Activated CD8-positive, alpha-beta T cell treated with anti-CD3 and anti-CD28 coated beads for 36 hours (primary cell): ENCODE results near the gene CXCR4. TPM values are rescaled to one million over a fixed set of nuclear protein-coding genes. Genes with fewer than 3 reads are reported as not detected.

Source experiments
- ATAC-seq: fragments of 200-7000 bp; cut with Tn5 transposase; one replicate; pipeline ENCODE4 v1.10.0; 2021; ENCODE audit warnings: mild to moderate bottlenecking, moderate library complexity
- CTCF ChIA-PET: fragments of 350-600 bp; sonication (Branson Sonifier 250); formaldehyde crosslinking; loops from one replicate; lab custom pipeline; 2021; ENCODE audit warnings: antibody characterized with exemption; lab: Charles Lee
- POLR2A ChIA-PET: fragments of 350-600 bp; sonication (Branson Sonifier 250); formaldehyde crosslinking; loops from one replicate; lab custom pipeline; 2021; ENCODE audit warnings: antibody characterized with exemption; lab: Charles Lee
- DNase-seq: peaks from one replicate; pipeline ENCODE4 v3.0.0-alpha.2; 2020
- H3K27ac Mint-ChIP-seq: one replicate; pipeline ENCODE4 v1.8.0; 2021; ENCODE audit warnings: mild to moderate bottlenecking, mixed read lengths
- H3K27me3 Mint-ChIP-seq: one replicate; pipeline ENCODE4 v1.8.0; 2021; ENCODE audit warnings: mixed read lengths
- H3K36me3 Mint-ChIP-seq: one replicate; pipeline ENCODE4 v1.8.0; 2021; ENCODE audit warnings: low read depth, mixed read lengths
- H3K4me1 Mint-ChIP-seq: one replicate; pipeline ENCODE4 v1.8.0; 2021; ENCODE audit warnings: low read depth, mixed read lengths
- H3K4me3 Mint-ChIP-seq: one replicate; pipeline ENCODE4 v1.8.0; 2021; ENCODE audit warnings: mild to moderate bottlenecking, moderate library complexity, mixed read lengths
- H3K9me3 Mint-ChIP-seq: one replicate; pipeline ENCODE4 v1.8.0; 2021; ENCODE audit warnings: mixed read lengths
- CTCF ChIP-seq: fragments of 200-600 bp; IDR thresholded peaks from one replicate; pipeline ENCODE4 v1.8.0; 2022; ENCODE audit warnings: antibody characterized with exemption, mild to moderate bottlenecking
- intact Hi-C: fragments of 100-400 bp; cut with micrococcal nuclease; formaldehyde crosslinking; loops from one replicate; pipeline ENCODE4 v1.10.0; 2022
- total RNA-seq, 2 experiments: library from RNA; stranded (reverse); gene quantifications; one replicate each; pipeline ENCODE4 v1.2.3, GENCODE V29; 2021

CXCR4 gene
- total RNA-seq, 2 experiments from 2014 or later, result 97.0 to 103 TPM

- ATAC-seq (no peak), DNase-seq (no peak)
- CTCF ChIA-PET, result interaction anchor here (1.2 to 1.3 kb wide), 2 partner anchors 27 to 272 kb away, joined by 4 read pairs; no protein-coding TSS in a partner anchor
- intact Hi-C loops, result no loop called here
- H3K4me1 Mint-ChIP-seq, result peaks cover 34% of the 10 kb centered on the region
- H3K4me3 Mint-ChIP-seq, result no peak overlapping the region
- POLR2A ChIA-PET, result interaction anchor here (1.0 to 1.3 kb wide), 4 partner anchors 52 to 127 kb away, joined by 3 to 4 read pairs (median 4); partner anchors contain the start of gene DARS1
- peaks cover 38% of the 10 kb centered on the region for H3K36me3 Mint-ChIP-seq
- no peak overlapping the region for H3K27ac Mint-ChIP-seq
- no peaks in the 10 kb centered on the region for H3K27me3 Mint-ChIP-seq
- no peak for TF ChIP-seq CTCF
- H3K9me3 Mint-ChIP-seq, result no peaks in the 10 kb centered on the region
These were observed 5.4 kb downstream of the CXCR4 start for GRCh38 chr2:136112317-136113208.

- no peak overlapping the region for H3K27ac Mint-ChIP-seq
- TF ChIP-seq CTCF, result no peak
- no peaks in the 10 kb centered on the region for H3K9me3 Mint-ChIP-seq
- POLR2A ChIA-PET, result interaction anchor here (1.0 to 1.2 kb wide), 2 partner anchors 59 to 126 kb away, joined by 4 read pairs; partner anchors contain the start of gene DARS1
- CTCF ChIA-PET, result interaction anchor here (1.2 kb wide), 1 partner anchor 26 kb away, joined by 4 read pairs; no protein-coding TSS in a partner anchor
- DNase-seq (no peak), ATAC-seq (no peak)
- no peak overlapping the region for H3K4me3 Mint-ChIP-seq
- H3K4me1 Mint-ChIP-seq, result peaks cover 34% of the 10 kb centered on the region
- intact Hi-C loops, result no loop called here
- H3K27me3 Mint-ChIP-seq, result no peaks in the 10 kb centered on the region
- peaks cover 38% of the 10 kb centered on the region for H3K36me3 Mint-ChIP-seq
These were observed 6.2 kb downstream of the CXCR4 start for GRCh38 chr2:136111711-136112110.

GRCh38 chr2:136110526-136110925, 7.4 kb downstream of the CXCR4 start:
- ChIA-PET POLR2A (interaction anchor here (0.9 kb wide), 1 partner anchor 102 kb away, joined by 3 read pairs; no protein-coding TSS in a partner anchor), CTCF (interaction anchor here (3.0 kb wide), 1 partner anchor 51 kb away, joined by 9 read pairs; no protein-coding TSS in a partner anchor)
- peaks cover 30% of the 10 kb centered on the region for H3K36me3 Mint-ChIP-seq

GRCh38 chr2:136108463-136108862, 9.5 kb downstream of the CXCR4 start:
- intact Hi-C loops, result no loop called here
- Mint-ChIP-seq H3K4me3 (no peak overlapping the region), H3K9me3 (no peaks in the 10 kb centered on the region), H3K36me3 (peaks cover 11% of the 10 kb centered on the region), H3K27ac (no peak overlapping the region), H3K27me3 (no peaks in the 10 kb centered on the region), H3K4me1 (peaks cover 12% of the 10 kb centered on the region)
- no peak for TF ChIP-seq CTCF
- DNase-seq (no peak), ATAC-seq (no peak)
- POLR2A ChIA-PET, result interaction anchor here (0.6 to 1.4 kb wide), 3 partner anchors 44 to 59 kb away, joined by 3 to 5 read pairs (median 4); no protein-coding TSS in a partner anchor
- CTCF ChIA-PET, result interaction anchor here (0.8 to 3.0 kb wide), 7 partner anchors 10 to 271 kb away, joined by 3 to 9 read pairs (median 4); no protein-coding TSS in a partner anchor

More at GRCh38 chr2:136110526-136110925, 7.4 kb downstream of the CXCR4 start:
- DNase-seq, result no peak
- ATAC-seq, result no peak
- no peak overlapping the region for H3K27ac Mint-ChIP-seq
- TF ChIP-seq CTCF, result no peak
- peaks cover 30% of the 10 kb centered on the region for H3K4me1 Mint-ChIP-seq
- no peak overlapping the region for H3K4me3 Mint-ChIP-seq
- no peaks in the 10 kb centered on the region for H3K27me3 Mint-ChIP-seq
- intact Hi-C loops, result no loop called here
- H3K9me3 Mint-ChIP-seq, result no peaks in the 10 kb centered on the region
